Measurements from ENCODE around the gene STPG3. TPM values are rescaled to one million over a fixed set of nuclear protein-coding genes. Genes with fewer than 3 reads are reported as not detected.

STPG3 gene
- polyA plus RNA-seq, 10 donors: 0.16 to 0.62 (median 0.32) TPM; not detected in 3

GRCh38 chr9:137278721-137279711, 27.9 kb downstream of the STPG3 start:
- no peak for DNase-seq

- no peak for DNase-seq
Measured at GRCh38 chr9:137279741-137280473, 28.8 kb downstream of the STPG3 start.

GRCh38 chr9:137280474-137281344, 29.6 kb downstream of the STPG3 start:
- peak in 1 of 3 donors; percentile 36 for DNase-seq

GRCh38 chr9:137281345-137282116, 30.4 kb downstream of the STPG3 start:
- peak in 1 of 3 donors; percentile 41 for DNase-seq

GRCh38 chr9:137286975-137287383, 35.9 kb downstream of the STPG3 start:
- DNase-seq: no peak

- DNase-seq: no peak
Measured at GRCh38 chr9:137293094-137293481, 42.0 kb downstream of the STPG3 start.

GRCh38 chr9:137293482-137294090, 42.5 kb downstream of the STPG3 start:
- DNase-seq: no peak

- peak in 1 of 3 donors; percentile 31 for DNase-seq
Measured at GRCh38 chr9:137294091-137294680, 43.1 kb downstream of the STPG3 start.

- peak in 1 of 3 donors; percentile 46 for DNase-seq
Measured at GRCh38 chr9:137294681-137295237, 43.7 kb downstream of the STPG3 start.

- no peak for DNase-seq
Measured at GRCh38 chr9:137295238-137295811, 44.2 kb downstream of the STPG3 start.

GRCh38 chr9:137295849-137296669, 45.0 kb downstream of the STPG3 start:
- DNase-seq: no peak

GRCh38 chr9:137296670-137297664, 45.9 kb downstream of the STPG3 start:
- DNase-seq: peak in 1 of 3 donors; percentile 70

GRCh38 chr9:137297966-137298365, 46.9 kb downstream of the STPG3 start:
- no peak for DNase-seq

GRCh38 chr9:137298401-137299202, 47.5 kb downstream of the STPG3 start:
- no peak for DNase-seq

- DNase-seq: no peak
Measured at GRCh38 chr9:137299203-137299565, 48.1 kb downstream of the STPG3 start.

GRCh38 chr9:137299938-137300337, 48.9 kb downstream of the STPG3 start:
- peak in 1 of 3 donors; percentile 9 for DNase-seq
